Hematopoietic multipotent progenitor cell treated with erythropoietin and hydrocortisone succinate and interleukin-3 and kit ligand, for 17 days (in vitro differentiated cells): ENCODE results near the gene SULT1C4.

ENCODE experiments used
- DNase-seq: peaks from one replicate; pipeline ENCODE4 v3.0.0-alpha.2; 2015; ENCODE audit warnings: low spot score

The SULT1C4 gene

DNA sequence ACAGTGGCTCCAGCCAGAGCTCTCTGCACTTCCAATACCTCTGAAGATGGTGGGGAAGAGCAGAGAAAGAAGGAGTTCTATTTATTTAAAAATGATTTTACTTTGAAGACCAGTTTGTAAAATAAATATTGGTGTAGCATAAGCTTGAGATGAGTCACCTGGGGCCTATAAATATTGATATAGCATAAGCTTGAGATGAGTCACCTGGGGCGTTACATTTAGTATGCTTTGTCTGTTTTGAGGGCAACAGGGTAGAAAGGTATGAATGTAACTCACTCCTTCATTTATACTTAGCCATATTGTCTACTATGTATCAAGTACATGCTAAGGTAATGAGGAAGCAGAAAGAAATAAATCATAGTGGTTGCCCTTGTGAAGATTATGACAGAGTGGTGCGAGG is 7.7 kb upstream of the SULT1C4 start:
- DNase-seq: no peak

- no peak for DNase-seq
Observed at GRCh38 chr2:108376774-108377173, 980 bp upstream of the SULT1C4 start.

DNA sequence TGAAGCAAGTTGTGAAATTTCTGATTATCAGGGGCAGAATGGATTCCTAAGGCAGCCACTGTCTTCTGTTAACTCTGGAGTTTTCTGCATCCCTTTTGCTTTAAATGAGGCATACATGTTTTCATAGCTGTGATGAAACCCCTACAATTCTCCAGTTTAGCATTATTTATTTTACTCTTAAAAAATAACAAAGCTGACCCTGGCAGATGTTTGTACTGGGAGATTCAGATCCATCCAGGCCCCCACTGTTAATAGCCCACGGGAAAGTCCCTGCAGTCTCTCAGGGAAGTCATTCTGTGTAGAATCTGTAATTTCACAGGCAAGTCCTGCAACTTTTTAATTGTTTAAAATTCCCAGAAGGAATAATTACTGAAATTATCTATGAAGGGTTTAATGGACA is 353 bp upstream of the SULT1C4 start:
- DNase-seq: no peak

DNA sequence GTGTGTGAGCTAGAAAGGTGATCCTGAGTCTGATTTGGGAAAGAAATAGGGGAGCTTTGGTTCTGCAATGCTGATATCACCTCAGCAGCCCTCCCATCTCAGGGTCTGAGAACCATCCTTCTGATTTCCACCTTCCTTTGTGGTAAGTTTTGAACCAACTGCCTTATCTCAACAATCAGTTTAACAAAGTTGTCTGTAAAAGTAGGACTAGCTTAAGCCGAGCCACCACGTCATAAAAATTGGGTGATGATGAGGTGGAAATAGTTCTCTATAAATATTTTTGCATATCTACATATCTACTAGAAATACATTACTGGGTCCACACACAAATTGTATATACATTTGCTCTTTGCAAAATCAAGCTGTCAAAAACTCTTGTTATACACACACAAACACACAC is 1.1 kb downstream of the SULT1C4 start:
- no peak for DNase-seq

DNA sequence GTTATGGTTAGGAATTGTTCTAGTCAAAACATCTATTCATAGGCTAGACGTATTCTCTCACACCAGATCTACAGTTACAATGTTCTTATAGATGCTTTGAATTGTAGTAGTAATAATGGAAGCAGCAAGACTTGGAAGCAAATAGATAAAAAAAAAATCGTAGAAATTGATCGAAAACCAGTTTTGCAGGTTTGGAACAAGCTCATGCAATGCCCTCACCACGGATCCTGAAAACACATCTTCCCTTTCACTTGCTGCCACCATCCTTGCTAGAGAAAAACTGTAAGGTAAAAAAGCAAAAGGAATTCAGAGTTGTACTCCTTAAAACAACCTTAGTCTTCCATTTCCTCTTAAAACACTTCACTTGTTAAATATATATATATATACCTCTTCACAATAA is 4.4 kb downstream of the SULT1C4 start:
- no peak for DNase-seq

GRCh38 chr2:108383146-108383830 is 5.5 kb downstream of the SULT1C4 start:
- DNase-seq: no peak

- DNase-seq: no peak
Observed at GRCh38 chr2:108384662-108385393, 7.1 kb downstream of the SULT1C4 start.

DNA sequence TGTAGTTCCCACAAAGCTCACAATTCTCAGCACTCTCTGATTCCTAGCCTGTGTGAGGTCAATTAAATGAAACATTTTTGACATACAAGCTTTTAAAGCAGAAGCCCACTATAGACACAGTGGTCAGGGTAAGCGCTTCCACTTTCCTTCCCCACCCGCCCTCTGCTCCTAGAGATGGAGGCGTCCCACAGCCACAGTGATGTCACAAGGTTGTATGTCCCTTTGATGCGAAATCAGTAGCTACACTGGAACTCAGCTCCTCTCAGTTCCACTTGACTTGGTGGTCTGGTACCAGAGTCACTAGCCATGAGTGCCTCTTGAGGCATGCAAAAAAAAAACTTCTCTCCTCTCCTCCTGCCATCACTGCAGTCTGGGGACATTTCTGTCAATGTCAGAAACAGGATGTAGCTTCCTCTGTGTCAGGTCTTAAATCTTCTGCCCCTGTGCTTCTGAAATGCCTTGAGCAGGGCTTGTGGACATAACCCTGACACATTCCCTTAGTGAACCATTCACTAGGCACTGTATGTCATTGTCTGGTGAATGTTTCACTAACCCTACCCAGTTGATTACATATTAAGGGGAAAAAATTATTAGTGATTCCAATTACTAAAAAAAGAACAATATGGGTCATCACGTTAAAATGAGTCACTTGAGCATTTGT is 7.8 kb downstream of the SULT1C4 start:
- DNase-seq: no peak

GRCh38 chr2:108388045-108388444 is 10.3 kb downstream of the SULT1C4 start:
- no peak for DNase-seq

DNA sequence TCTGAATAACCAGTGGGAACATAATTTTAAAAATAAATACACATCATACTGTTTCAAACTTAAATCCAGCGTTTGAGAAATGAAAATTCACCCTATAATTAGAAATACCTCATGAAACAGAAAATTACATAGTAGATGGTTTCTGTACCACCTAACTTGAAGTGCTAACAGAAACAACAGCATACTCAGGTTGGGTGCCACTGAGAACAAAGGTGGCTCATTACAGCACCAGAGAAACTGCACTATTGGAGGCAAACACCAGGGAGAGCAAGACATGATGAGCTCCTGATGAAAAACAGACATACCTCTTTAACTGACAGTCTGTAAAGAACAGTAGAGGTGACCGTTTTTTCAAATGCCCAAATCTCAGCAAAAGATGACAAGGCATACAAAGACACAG is 12.6 kb downstream of the SULT1C4 start:
- no peak for DNase-seq

- DNase-seq: no peak
Observed at GRCh38 chr2:108392029-108392428, 14.3 kb downstream of the SULT1C4 start.

GRCh38 chr2:108393197-108393596 is 15.4 kb downstream of the SULT1C4 start:
- DNase-seq: no peak

DNA sequence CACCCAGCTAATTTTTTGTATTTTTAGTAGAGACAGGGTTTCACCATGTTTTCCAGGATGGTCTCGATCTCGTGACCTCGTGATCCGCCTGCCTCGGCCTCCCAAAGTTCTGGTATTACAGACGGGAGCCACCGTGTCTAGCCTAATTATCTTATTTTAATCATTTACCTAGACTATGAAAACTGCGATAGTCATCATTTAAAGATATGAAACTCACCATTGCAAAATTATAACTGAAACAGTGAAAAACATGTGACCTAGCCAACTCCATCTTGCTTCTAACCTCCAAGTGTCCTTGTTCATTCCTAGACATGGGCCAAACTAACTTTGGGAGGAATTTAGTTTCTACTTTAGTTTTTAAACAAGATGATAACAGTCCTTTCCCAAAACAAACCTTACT is 17.4 kb downstream of the SULT1C4 start:
- DNase-seq: no peak

DNA sequence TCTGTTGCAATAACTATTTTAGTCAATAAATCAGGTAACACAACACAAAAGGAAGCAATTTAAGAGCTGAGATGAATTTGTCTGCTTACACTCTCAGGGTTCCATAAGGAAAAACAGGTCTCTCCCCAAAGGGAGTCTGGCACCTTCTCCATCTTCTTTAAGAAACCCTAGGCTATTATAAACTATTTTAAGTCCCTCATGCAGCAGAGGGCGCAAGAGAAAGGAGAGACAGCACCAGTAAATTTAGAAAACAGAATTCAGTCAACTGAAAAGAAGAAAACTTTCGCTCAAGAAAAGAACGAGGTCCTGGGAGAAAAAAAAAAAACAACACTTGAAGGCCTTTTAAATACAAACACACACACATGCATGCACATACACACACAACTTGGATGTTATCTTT is 19.1 kb downstream of the SULT1C4 start:
- DNase-seq: peak; percentile 34

DNA sequence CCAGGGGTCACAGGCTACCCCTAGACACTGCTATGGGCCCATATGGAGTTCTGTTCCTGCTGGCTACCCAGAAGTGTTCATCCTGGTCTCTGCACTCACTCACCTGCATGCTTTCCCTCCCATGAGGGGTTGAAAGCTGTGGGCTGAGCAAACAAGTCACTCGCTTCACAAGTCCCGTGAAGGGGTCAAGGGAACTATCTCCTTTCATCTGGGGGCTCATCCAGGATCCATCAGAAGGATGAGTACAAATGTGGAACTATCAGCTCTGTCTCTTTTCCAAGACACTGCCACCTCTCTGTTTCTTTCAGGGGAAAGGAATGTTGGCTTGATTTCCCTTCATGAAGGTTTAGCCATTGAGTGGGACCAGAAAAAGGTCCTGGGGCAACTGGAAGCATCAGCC is 21.7 kb downstream of the SULT1C4 start:
- no peak for DNase-seq

GRCh38 chr2:108401800-108402199 is 24.0 kb downstream of the SULT1C4 start:
- DNase-seq: no peak

DNA sequence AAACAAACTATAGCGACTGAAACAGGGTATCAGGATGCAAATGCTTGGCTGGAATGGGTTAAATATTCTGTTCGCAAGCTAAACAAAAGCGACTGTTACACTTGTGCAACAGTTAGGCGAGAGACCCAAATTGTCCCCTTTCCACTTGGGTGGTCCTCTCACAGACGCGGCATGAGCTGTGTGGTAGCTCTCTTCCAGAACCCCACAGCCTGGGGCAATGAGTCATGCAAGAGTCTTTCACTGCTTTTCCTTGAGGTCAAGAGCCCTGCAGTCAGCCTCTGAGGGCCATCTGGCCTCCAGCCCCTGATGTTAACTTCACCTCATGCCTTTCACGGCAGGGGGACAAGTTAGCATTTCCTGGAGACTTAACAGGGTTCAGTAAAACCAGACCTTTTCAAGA is 25.7 kb downstream of the SULT1C4 start:
- DNase-seq: no peak

DNA sequence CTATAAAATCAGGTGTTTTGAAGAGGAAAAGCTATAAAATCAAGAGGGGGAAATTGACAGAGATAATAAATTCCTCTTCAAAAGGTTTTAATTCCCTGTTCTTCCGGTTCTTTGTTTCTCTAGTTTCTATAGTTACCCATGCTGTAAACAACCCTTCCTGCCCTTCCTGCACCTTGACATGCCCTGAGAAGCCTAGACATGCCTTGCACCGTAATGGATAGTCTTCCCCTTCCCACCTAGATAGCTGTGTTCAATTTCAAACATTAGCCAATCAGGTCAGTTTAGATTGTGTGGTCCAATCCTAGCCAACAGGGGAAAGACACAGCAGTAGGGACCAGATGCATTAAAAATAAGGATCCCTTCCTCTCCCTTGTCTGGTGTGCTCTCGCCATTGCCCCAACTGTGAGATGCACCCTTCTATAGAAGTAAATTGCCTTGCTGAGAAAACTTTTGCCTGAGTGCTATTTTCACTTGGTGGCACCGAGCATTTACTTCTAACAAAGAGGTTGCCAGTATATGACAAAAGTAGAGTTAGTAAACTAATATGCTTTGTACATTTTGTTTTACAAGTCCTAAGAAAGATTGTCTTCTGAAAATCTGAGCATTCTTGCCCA is 27.1 kb downstream of the SULT1C4 start:
- no peak for DNase-seq

- DNase-seq: no peak
Observed at GRCh38 chr2:108407864-108408729, 30.3 kb downstream of the SULT1C4 start.

DNA sequence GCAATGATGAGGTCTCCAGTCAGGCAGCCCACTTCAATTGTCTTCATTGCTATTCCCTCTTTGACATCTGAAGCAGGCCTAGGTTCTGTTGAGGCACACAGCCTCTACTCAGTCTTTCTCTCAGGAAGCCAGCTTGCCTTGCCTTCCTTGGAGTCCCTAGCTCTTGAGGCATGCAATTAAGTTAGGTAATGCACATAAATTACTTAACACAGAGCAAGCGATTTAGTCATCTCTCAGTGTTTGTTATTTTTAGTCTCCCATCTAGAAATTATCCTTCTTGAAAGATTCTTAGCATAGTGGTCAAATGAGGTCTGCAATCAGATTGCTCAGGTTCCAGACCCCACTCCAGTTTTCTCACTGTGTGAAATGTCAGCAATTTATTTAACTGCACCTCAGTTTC is 32.0 kb downstream of the SULT1C4 start:
- DNase-seq: no peak

GRCh38 chr2:108412995-108413710 is 35.4 kb downstream of the SULT1C4 start:
- no peak for DNase-seq
